Esophagus muscularis mucosa (tissue), 4 donors: Measurements from ENCODE around the gene NCAPH2. TPM values are rescaled to one million over a fixed set of nuclear protein-coding genes. Genes with fewer than 3 reads are reported as not detected.

Experiments
- DNase-seq: peaks from one replicate; pipeline ENCODE4 v3.0.0-alpha.2; 2017; ENCODE audit errors: extremely low spot score
- H3K27ac ChIP-seq, 4 donors: fragments of 200-600 bp; sonication (generic); replicated peaks in 1 of 4; 1 replicate in 3 of 4; 2 replicates in 1 of 4; pipeline ENCODE4 v1.5.1; 2016 to 2019; ENCODE audit warnings: mild to moderate bottlenecking in 1 of 4
- H3K27me3 ChIP-seq, 4 donors: fragments of 200-600 bp; sonication (generic); one replicate each; pipeline versions ENCODE4 v1.5.1 to v1.6.0; 2016 to 2019
- H3K36me3 ChIP-seq, 4 donors: fragments of 200-600 bp; sonication (generic); one replicate each; pipeline ENCODE4 v1.5.1; 2016 to 2019
- H3K4me1 ChIP-seq, 4 donors: fragments of 200-600 bp; sonication (generic); one replicate each; pipeline ENCODE4 v1.5.1; 2016 to 2019
- H3K4me3 ChIP-seq, 4 donors: fragments of 200-600 bp; sonication (generic); 1 replicate in 2 of 4; 2 replicates in 2 of 4; pipeline ENCODE4 v1.5.1; 2016 to 2019; ENCODE audit warnings: mild to moderate bottlenecking in 4 of 4, moderate library complexity in 1 of 4
- H3K9me3 ChIP-seq, 4 donors: fragments of 200-600 bp; sonication (generic); 1 replicate in 3 of 4; 2 replicates in 1 of 4; pipeline ENCODE4 v1.5.1; 2016 to 2019
- EP300 ChIP-seq: sonication (generic); formaldehyde crosslinking; IDR thresholded peaks from one replicate; pipeline ENCODE4 v1.6.1; 2017; ENCODE audit warnings: antibody characterized with exemption
- POLR2A ChIP-seq: fragments of 450-650 bp; IDR thresholded peaks from one replicate; pipeline ENCODE4 v1.6.1; 2017; ENCODE audit warnings: antibody characterized with exemption, moderate library complexity, mild to moderate bottlenecking, low read depth
- POLR2AphosphoS5 ChIP-seq, 2 donors: sonication (generic); formaldehyde crosslinking; IDR thresholded peaks; one replicate each; pipeline ENCODE4 v1.6.1; 2017; ENCODE audit warnings: antibody characterized with exemption in 2 of 2
- WGBS: methylation state at CpG from one replicate; pipeline ENCODE4 v1.1.5; 2018; 5-methylcytosine and 5-hydroxymethylcytosine counted together
- intact Hi-C: fragments of 100-400 bp; cut with DNase I; formaldehyde crosslinking; loops from one replicate; pipeline ENCODE4 v1.15.1; 2023
- total RNA-seq, 4 donors: library from RNA; depleted of rRNA; stranded (reverse); fragments of >200 nt; gene quantifications; one replicate each; pipeline versions ENCODE4 v1.1.0 to v1.2.1, GENCODE V29; 2016
- TF ChIP-seq, protein P1 (sequence below), 3 experiments: fragments of 200-600 bp in 2 of 3; fragments of 450-650 bp in 1 of 3; sonication (generic) in 2 of 3; IDR thresholded peaks; one replicate each; pipeline ENCODE4 v1.5.1; 2017 to 2019; ENCODE audit warnings: antibody characterized with exemption in 3 of 3, mild to moderate bottlenecking in 2 of 3, moderate library complexity in 1 of 3

NCAPH2 gene
- total RNA-seq, 4 donors from 2014 or later = 30.3 to 44.6 (median 41.7) TPM

DNA sequence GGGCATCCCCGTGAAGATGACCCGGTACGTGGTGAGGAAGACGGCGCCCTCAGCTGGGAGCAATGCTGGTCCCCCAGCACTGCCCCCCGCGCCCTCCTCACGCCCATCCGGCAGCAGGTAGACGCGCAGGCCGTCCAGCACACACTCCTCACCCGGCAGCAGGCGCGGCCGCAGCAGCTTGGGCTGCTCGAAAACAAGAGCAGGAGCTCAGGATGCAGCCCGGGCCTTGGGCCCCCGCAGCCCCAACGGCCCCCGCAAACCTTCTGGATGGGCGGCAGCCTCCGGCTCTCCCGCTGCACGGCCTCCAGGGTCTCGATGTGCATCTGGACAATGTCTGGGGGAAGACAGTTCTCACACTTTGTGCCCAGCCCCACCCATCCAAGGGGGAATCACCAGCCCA lies 46.5 kb upstream of the NCAPH2 start:
- Histone ChIP-seq H3K27me3 (no peaks in the 10 kb centered on the region), H3K27ac (no peak overlapping the region), H3K4me1 (no peaks in the 10 kb centered on the region), H3K36me3 (peaks cover 97 to 100% (median 99%) of the 10 kb centered on the region in 4 donors), H3K4me3 (no peak overlapping the region), H3K9me3 (no peaks in the 10 kb centered on the region)
- 91% methylated on average over 12 of the region's 26 CpGs for WGBS
- intact Hi-C loops = no loop called here
- no peak for DNase-seq
- TF ChIP-seq, protein P1, sequence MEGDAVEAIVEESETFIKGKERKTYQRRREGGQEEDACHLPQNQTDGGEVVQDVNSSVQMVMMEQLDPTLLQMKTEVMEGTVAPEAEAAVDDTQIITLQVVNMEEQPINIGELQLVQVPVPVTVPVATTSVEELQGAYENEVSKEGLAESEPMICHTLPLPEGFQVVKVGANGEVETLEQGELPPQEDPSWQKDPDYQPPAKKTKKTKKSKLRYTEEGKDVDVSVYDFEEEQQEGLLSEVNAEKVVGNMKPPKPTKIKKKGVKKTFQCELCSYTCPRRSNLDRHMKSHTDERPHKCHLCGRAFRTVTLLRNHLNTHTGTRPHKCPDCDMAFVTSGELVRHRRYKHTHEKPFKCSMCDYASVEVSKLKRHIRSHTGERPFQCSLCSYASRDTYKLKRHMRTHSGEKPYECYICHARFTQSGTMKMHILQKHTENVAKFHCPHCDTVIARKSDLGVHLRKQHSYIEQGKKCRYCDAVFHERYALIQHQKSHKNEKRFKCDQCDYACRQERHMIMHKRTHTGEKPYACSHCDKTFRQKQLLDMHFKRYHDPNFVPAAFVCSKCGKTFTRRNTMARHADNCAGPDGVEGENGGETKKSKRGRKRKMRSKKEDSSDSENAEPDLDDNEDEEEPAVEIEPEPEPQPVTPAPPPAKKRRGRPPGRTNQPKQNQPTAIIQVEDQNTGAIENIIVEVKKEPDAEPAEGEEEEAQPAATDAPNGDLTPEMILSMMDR (IDR thresholded peaks at IDR 0.05) = no peak

DNA sequence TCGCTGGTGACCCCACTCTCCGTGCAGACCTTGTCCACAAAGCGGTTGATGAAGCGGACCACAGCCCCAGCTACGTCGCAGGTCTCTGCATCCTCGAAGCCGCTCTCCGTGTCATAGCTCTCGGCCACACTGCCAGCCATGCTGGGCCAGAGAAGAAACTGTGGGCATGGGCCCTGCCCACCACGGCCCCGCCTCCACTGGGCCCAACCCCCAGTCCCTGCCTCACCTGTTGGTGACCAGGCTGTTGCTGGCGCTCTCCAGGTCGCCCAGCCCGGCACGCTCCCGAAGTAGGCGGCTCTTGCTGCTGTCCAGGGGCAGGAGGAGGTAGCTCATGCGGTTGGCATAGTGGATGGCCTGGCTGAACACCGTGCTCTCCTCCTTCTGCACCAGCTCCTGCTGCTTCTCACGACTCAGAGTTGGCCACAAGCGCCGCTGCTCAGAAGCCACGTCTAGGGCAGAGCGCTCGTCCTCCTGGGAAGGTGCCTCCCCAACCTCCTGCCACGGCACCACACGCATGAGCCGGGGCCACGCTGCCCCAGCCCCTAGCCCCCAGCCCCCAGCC lies 46.0 kb upstream of the NCAPH2 start:
- Histone ChIP-seq H3K9me3 (no peaks in the 10 kb centered on the region), H3K27me3 (no peaks in the 10 kb centered on the region), H3K4me1 (no peaks in the 10 kb centered on the region), H3K36me3 (peaks cover 97 to 100% (median 100%) of the 10 kb centered on the region in 4 donors), H3K4me3 (no peak overlapping the region), H3K27ac (no peak overlapping the region)
- intact Hi-C loops = no loop called here
- WGBS = 92% methylated on average over 20 of the region's 30 CpGs
- TF ChIP-seq EP300 (no peak), POLR2AphosphoS5 (IDR thresholded peaks at IDR 0.05) (no peak), POLR2A (no peak)
- TF ChIP-seq, protein P1 (IDR thresholded peaks at IDR 0.05) = no peak
- no peak for DNase-seq

DNA sequence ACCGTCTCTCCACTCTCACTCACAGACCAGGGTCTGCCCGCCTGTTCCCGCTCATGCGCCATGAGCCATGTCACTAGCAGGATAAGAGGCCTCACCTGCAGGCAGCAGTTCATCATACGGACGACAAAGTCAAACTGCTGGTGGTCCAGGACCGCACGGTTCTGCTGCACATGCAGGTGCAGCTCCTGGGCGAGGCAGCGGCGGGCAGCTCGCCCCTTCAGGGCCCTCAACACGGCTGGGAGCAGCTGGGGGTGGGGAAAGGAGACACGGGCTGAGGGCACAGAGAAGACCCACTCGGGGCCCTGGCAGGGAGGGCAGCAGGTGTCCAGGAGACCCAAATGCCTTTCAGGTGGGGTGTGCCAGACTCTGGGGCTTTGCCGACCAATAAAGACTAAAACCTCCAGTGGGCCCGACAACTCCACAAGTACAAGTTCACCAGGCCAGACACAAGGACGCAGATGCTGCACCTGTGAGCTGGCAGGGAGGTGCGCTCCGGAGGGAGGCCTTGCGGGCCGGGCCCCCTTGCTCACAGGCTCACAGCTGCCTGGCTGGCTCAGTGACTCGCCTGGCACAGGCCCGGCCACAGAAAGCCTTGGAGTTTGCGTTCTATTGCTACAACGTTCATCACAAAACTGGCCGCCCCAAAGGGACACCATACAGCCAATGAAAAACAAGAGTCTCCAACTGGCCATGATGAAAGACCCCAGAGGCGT lies 44.7 kb upstream of the NCAPH2 start:
- TF ChIP-seq EP300 (no peak), POLR2AphosphoS5 (IDR thresholded peaks at IDR 0.05) (no peak), POLR2A (no peak)
- TF ChIP-seq, protein P1 (IDR thresholded peaks at IDR 0.05) = no peak
- DNase-seq = no peak
- intact Hi-C loops = no loop called here
- 92% methylated on average over 10 of the region's 28 CpGs for WGBS
- Histone ChIP-seq H3K27me3 (no peaks in the 10 kb centered on the region), H3K27ac (no peak overlapping the region), H3K9me3 (no peaks in the 10 kb centered on the region), H3K36me3 (peaks cover 92 to 100% (median 100%) of the 10 kb centered on the region in 4 donors), H3K4me3 (no peak overlapping the region), H3K4me1 (peaks cover 0 to 3% (median under 1%) of the 10 kb centered on the region in 4 donors)

DNA sequence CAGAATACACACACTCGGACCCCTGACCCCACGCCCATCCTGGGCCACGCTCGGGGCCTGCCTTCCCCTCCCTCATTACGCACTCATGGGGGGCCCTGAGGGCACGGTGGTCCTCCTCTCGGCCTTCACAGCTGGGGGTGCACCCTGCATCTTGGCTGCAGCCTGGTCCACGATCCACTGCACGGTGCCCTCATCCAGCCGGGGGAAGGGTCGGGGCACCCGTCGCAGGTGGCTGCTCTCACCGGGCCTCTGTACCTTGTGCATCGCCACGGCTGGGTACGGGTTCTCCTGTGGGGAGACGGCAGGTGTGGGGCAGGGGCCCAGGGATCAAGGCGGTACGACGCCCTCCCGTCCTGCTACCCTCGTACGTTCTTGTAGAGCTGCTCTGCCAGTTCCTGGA lies 43.6 kb upstream of the NCAPH2 start:
- intact Hi-C loops = no loop called here
- WGBS = 87% methylated on average over 12 of the region's 24 CpGs
- H3K4me3 ChIP-seq = no peak overlapping the region
- TF ChIP-seq EP300 (no peak), POLR2AphosphoS5 (IDR thresholded peaks at IDR 0.05) (no peak), POLR2A (no peak)
- TF ChIP-seq, protein P1 (IDR thresholded peaks at IDR 0.05) = no peak
- peaks cover 81 to 90% (median 89%) of the 10 kb centered on the region in 4 donors for H3K36me3 ChIP-seq
- no peak overlapping the region for H3K27ac ChIP-seq
- no peaks in the 10 kb centered on the region for H3K27me3 ChIP-seq
- no peak for DNase-seq
- peaks cover 9 to 14% (median 10%) of the 10 kb centered on the region in 4 donors for H3K4me1 ChIP-seq
- no peaks in the 10 kb centered on the region for H3K9me3 ChIP-seq
